Smooth muscle cell (in vitro differentiated cells): Measurements from ENCODE around the gene ZFC3H1. TPM values are rescaled to one million over a fixed set of nuclear protein-coding genes. Genes with fewer than 3 reads are reported as not detected.
A peak's percentile ranks its signal among the peaks of the same experiment; 100 is the strongest.
"Not testable (repeated sequence)": the region's sequence is repeated elsewhere in the genome, so short reads cannot be mapped to it uniquely, and the experiment has no call there.

Experiments used
- DNase-seq: peaks from one replicate; lab custom pipeline; 2025; ENCODE audit not compliant: unreplicated experiment; lab: John Stamatoyannopoulos, UW
- H2AFZ ChIP-seq: fragments of 200-600 bp; sonication (generic); 2 replicates; pipeline ENCODE4 v1.6.0; 2016; ENCODE audit warnings: antibody characterized with exemption, low read depth, mild to moderate bottlenecking
- H3F3A ChIP-seq: fragments of 200-600 bp; sonication (generic); 2 replicates; pipeline ENCODE4 v1.6.0; 2017; ENCODE audit warnings: antibody characterized with exemption, low read depth
- H3K27ac ChIP-seq: fragments of 200-600 bp; sonication (generic); 2 replicates; pipeline ENCODE4 v1.5.1; 2016; ENCODE audit warnings: low read depth, mild to moderate bottlenecking
- H3K27me3 ChIP-seq: fragments of 200-600 bp; sonication (generic); 2 replicates; pipeline ENCODE4 v1.6.1; 2016; ENCODE audit warnings: low read depth, mild to moderate bottlenecking
- H3K36me3 ChIP-seq: fragments of 200-600 bp; sonication (generic); 2 replicates; pipeline ENCODE4 v1.5.1; 2016; ENCODE audit warnings: low read depth
- H3K4me1 ChIP-seq: fragments of 200-600 bp; sonication (generic); 2 replicates; pipeline ENCODE4 v1.5.1; 2016; ENCODE audit warnings: low read depth
- H3K4me2 ChIP-seq: fragments of 200-600 bp; sonication (generic); 2 replicates; pipeline ENCODE4 v1.6.0; 2016; ENCODE audit warnings: mild to moderate bottlenecking
- H3K4me3 ChIP-seq: fragments of 200-600 bp; sonication (generic); 2 replicates; pipeline ENCODE4 v1.5.1; 2016; ENCODE audit warnings: mild to moderate bottlenecking
- H3K79me2 ChIP-seq: fragments of 200-600 bp; sonication (generic); 2 replicates; pipeline ENCODE4 v1.6.0; 2016; ENCODE audit warnings: low read depth, mild to moderate bottlenecking
- H3K9ac ChIP-seq: fragments of 200-600 bp; sonication (generic); 2 replicates; pipeline ENCODE4 v1.6.0; 2016; ENCODE audit warnings: low read depth
- H3K9me3 ChIP-seq: fragments of 200-600 bp; sonication (generic); replicated peaks from 2 replicates; pipeline ENCODE4 v1.5.1; 2016; ENCODE audit warnings: low read depth
- H4K20me1 ChIP-seq: fragments of 200-600 bp; sonication (generic); 2 replicates; pipeline ENCODE4 v1.6.0; 2016; ENCODE audit warnings: low read depth
- CTCF ChIP-seq: fragments of 200-600 bp; sonication (generic); IDR thresholded peaks from 2 replicates; pipeline ENCODE4 v1.5.1; 2017; ENCODE audit warnings: borderline replicate concordance, mild to moderate bottlenecking, antibody characterized with exemption; ENCODE audit not compliant: insufficient read depth, poor library complexity, severe bottlenecking
- WGBS: methylation state at CpG from one replicate; pipeline ENCODE4 v1.1.7; 2016; ENCODE audit warnings: low lambda C conversion rate; 5-methylcytosine and 5-hydroxymethylcytosine counted together
- polyA plus RNA-seq: library from polyadenylated mRNA; unstranded; fragments of >200 nt; fragmentation: Nextera tagmentation; extraction: Ambion mirVana; gene quantifications from 2 replicates; pipeline ENCODE4 v1.2.1, GENCODE V29; 2016
- total RNA-seq: library from RNA; depleted of rRNA; stranded (reverse); fragments of >200 nt; gene quantifications from 2 replicates; pipeline ENCODE4 v1.2.3, GENCODE V29; 2014

ZFC3H1 gene
- total and polyA plus RNA-seq, 2 experiments from 2014 or later = 17.5 to 52.9 TPM

GRCh38 chr12:71581206-71581605 lies 82.4 kb downstream of the ZFC3H1 start:
- H3K4me3 ChIP-seq = no peak overlapping the region
- WGBS = 53% methylated on average over 3 of the region's 3 CpGs
- no peaks in the 10 kb centered on the region for H3F3A ChIP-seq
- H3K4me2 ChIP-seq = peak overlapping the region; percentile 31
- H3K79me2 ChIP-seq = no peaks in the 10 kb centered on the region
- TF ChIP-seq CTCF = no peak
- peak overlapping the region; percentile 86 for H3K9ac ChIP-seq
- H3K9me3 ChIP-seq = no peaks in the 10 kb centered on the region
- no peaks in the 10 kb centered on the region for H3K27me3 ChIP-seq
- no peaks in the 10 kb centered on the region for H3K4me1 ChIP-seq
- H3K36me3 ChIP-seq = no peaks in the 10 kb centered on the region
- peak overlapping the region; percentile 98 for H3K27ac ChIP-seq
- H2AFZ ChIP-seq = no peak overlapping the region
- no peaks in the 10 kb centered on the region for H4K20me1 ChIP-seq
- no peak for DNase-seq

GRCh38 chr12:71578694-71579258 lies 84.9 kb downstream of the ZFC3H1 start:
- Histone ChIP-seq H3K9ac (no peak overlapping the region), H3K4me1 (no peaks in the 10 kb centered on the region), H3K36me3 (no peaks in the 10 kb centered on the region), H3K79me2 (no peaks in the 10 kb centered on the region), H4K20me1 (no peaks in the 10 kb centered on the region), H3K27me3 (no peaks in the 10 kb centered on the region), H3F3A (no peaks in the 10 kb centered on the region), H3K27ac (peak overlapping the region; percentile 6), H3K9me3 (no peaks in the 10 kb centered on the region), H2AFZ (no peak overlapping the region), H3K4me2 (no peak overlapping the region), H3K4me3 (no peak overlapping the region)
- DNase-seq = no peak
- 57% methylated on average over 5 of the region's 5 CpGs for WGBS
- TF ChIP-seq CTCF = no peak

DNA sequence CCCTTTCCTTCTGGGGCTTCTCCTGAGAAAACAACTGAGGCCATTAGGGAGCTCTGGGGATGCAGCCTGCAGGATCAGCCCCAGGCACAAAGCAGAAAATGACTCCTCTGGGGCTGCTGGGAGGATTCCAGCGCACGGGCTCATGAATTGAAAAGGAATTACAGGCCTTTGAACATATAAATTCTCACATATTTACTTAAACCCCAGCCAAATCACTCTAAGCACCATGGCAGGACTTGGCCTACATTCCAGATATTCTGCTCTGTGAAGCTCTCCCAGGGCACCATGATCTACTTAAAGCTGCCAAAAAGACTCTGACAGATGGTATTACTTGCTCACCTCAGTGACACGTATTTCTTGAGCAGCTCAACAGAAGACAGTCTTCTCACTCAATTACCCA lies 87.2 kb downstream of the ZFC3H1 start:
- H3K9me3 ChIP-seq = no peaks in the 10 kb centered on the region
- H2AFZ ChIP-seq = peak overlapping the region; percentile 39
- no peaks in the 10 kb centered on the region for H3K4me1 ChIP-seq
- H3F3A ChIP-seq = no peaks in the 10 kb centered on the region
- no peak overlapping the region for H3K4me2 ChIP-seq
- H3K27ac ChIP-seq = no peak overlapping the region
- no peaks in the 10 kb centered on the region for H3K79me2 ChIP-seq
- 42% methylated on average over 3 of the region's 3 CpGs for WGBS
- H4K20me1 ChIP-seq = no peaks in the 10 kb centered on the region
- H3K27me3 ChIP-seq = no peaks in the 10 kb centered on the region
- H3K9ac ChIP-seq = no peak overlapping the region
- DNase-seq = no peak
- no peak overlapping the region for H3K4me3 ChIP-seq
- no peak for TF ChIP-seq CTCF
- H3K36me3 ChIP-seq = no peaks in the 10 kb centered on the region

DNA sequence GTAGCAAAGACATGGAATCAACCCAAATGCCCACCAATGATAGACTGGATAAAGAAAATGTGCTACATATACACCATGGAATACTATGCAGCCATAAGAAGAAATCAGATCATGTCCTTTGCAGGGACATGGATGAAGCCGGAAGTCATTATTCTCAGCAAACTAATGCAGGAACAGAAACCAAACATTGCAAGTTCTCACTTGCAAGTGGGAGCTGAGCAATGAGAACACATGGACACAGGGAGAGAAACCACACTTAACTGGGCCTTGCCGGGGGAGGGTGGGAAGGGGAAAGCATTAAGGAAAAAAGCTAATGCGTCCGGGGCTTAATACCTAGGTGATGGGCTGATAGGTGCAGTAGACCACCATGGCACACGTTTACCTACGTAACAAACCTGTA lies 93.8 kb downstream of the ZFC3H1 start:
- H3K79me2 ChIP-seq, H2AFZ ChIP-seq, H3F3A ChIP-seq, H3K4me3 ChIP-seq, H3K9me3 ChIP-seq, H3K4me1 ChIP-seq, H3K9ac ChIP-seq, H3K4me2 ChIP-seq, H3K36me3 ChIP-seq, H3K27me3 ChIP-seq, DNase-seq, H4K20me1 ChIP-seq, H3K27ac ChIP-seq: not testable (repeated sequence)
- 87% methylated on average over 6 of the region's 6 CpGs for WGBS
